GM12878 (cell line): ENCODE results near the gene AOAH. TPM values are rescaled to one million over a fixed set of nuclear protein-coding genes. Genes with fewer than 3 reads are reported as not detected.

Experiments used
- ATAC-seq: fragments of 200-7000 bp; cut with Tn5 transposase; 3 replicates; pipeline ENCODE4 v1.9.1; 2020; ENCODE audit warnings: mild to moderate bottlenecking, moderate library complexity
- BruUV-seq: library from RNA; stranded (reverse); fragments of 400-500 nt; replicated peaks from 2 replicates; lab custom pipeline; 2021; lab: Mats Ljungman, UMichigan
- CTCF ChIA-PET: fragments of 300-600 bp; sonication (Branson Sonifier 250); formaldehyde crosslinking; extraction: SDS; loops from one replicate; lab custom pipeline; 2021; ENCODE audit warnings: inconsistent platforms; lab: Yijun Ruan, JAX
- POLR2A ChIA-PET: fragments of 350-600 bp; formaldehyde crosslinking; extraction: SDS; loops from one replicate; lab custom pipeline; 2021; ENCODE audit warnings: inconsistent platforms; lab: Charles Lee
- RAD21 ChIA-PET: fragments of 300-600 bp; sonication (Branson Sonifier 250); formaldehyde crosslinking; loops from one replicate; lab custom pipeline; 2023; ENCODE audit warnings: antibody characterized with exemption; ENCODE audit not compliant: unreplicated experiment; lab: Charles Lee
- SMC1A ChIA-PET: fragments of 300-600 bp; sonication (Branson Sonifier 250); formaldehyde crosslinking; loops from one replicate; lab custom pipeline; 2023; ENCODE audit not compliant: unreplicated experiment, uncharacterized antibody; lab: Charles Lee
- DNase-seq: peaks from one replicate; pipeline ENCODE4 v3.0.0-alpha.2; 2011; ENCODE audit warnings: low read depth, low spot score
- FAIRE-seq: peaks from 3 replicates; lab custom pipeline; 2011; peaks lifted over from hg19 to GRCh38; lab: Jason Lieb, UNC
- H2AFZ ChIP-seq: 2 replicates; pipeline ENCODE4 v1.6.0; 2011; ENCODE audit warnings: low read depth, low read length, control low read depth; ENCODE audit not compliant: control insufficient read depth
- H3K27ac ChIP-seq: 2 replicates; pipeline ENCODE4 v1.5.1; 2011; ENCODE audit warnings: control low read depth; ENCODE audit not compliant: control insufficient read depth, insufficient read depth
- H3K27me3 ChIP-seq, 2 experiments: replicated peaks in 1 of 2; 2 replicates each; pipeline versions ENCODE4 v1.6.0 to v1.6.1; 2011; ENCODE audit warnings: low read length in 1 of 2; ENCODE audit not compliant: control insufficient read depth in 2 of 2, insufficient read depth in 2 of 2
- H3K36me3 ChIP-seq, 2 experiments: 2 replicates each; pipeline ENCODE4 v1.5.1; 2011; ENCODE audit warnings: low read length in 1 of 2; ENCODE audit not compliant: control insufficient read depth in 2 of 2, insufficient read depth in 2 of 2
- H3K4me1 ChIP-seq: 2 replicates; pipeline ENCODE4 v1.6.1; 2011; ENCODE audit warnings: mild to moderate bottlenecking, low read length, moderate library complexity, mixed read lengths; ENCODE audit not compliant: control insufficient read depth, insufficient read depth
- H3K4me2 ChIP-seq: 2 replicates; pipeline ENCODE4 v1.6.0; 2011; ENCODE audit warnings: control low read depth; ENCODE audit not compliant: control insufficient read depth, insufficient read depth
- H3K4me3 ChIP-seq: fragments of 200-600 bp; sonication (generic); 2 replicates; pipeline ENCODE4 v1.5.1; 2016
- H3K79me2 ChIP-seq: 2 replicates; pipeline ENCODE4 v1.6.0; 2011; ENCODE audit warnings: low read length; ENCODE audit not compliant: control insufficient read depth, insufficient read depth
- H3K9ac ChIP-seq: 2 replicates; pipeline ENCODE4 v1.8.0; 2011; ENCODE audit warnings: low read length, control low read depth, mixed read lengths; ENCODE audit not compliant: control insufficient read depth, insufficient read depth
- H3K9me3 ChIP-seq: replicated peaks from 3 replicates; pipeline ENCODE4 v1.5.1; 2011; ENCODE audit warnings: mild to moderate bottlenecking, low read length; ENCODE audit not compliant: control insufficient read depth, insufficient read depth
- H4K20me1 ChIP-seq: 2 replicates; pipeline ENCODE4 v1.6.0; 2011; ENCODE audit not compliant: control insufficient read depth, insufficient read depth
- SP1 ChIP-seq: IDR thresholded peaks from one replicate; pipeline ENCODE4 v1.6.1; 2011; ENCODE audit warnings: low read depth, low read length
- WGBS: methylation state at CpG from one replicate; pipeline ENCODE4 v1.1.6; 2016; ENCODE audit warnings: low lambda C conversion rate; ENCODE audit not compliant: insufficient replicate concordance, insufficient coverage; ENCODE audit errors: missing lambda C conversion rate; 5-methylcytosine and 5-hydroxymethylcytosine counted together
- in situ Hi-C: fragments of 300-500 bp; cut with MboI; formaldehyde crosslinking; loops from 9 replicates; pipeline ENCODE4 v1.14.3; 2018; ENCODE audit warnings: mixed read lengths
- intact Hi-C: fragments of 100-400 bp; cut with micrococcal nuclease; formaldehyde crosslinking; loops from one replicate; pipeline ENCODE4 v1.14.2; 2022; ENCODE audit not compliant: unreplicated experiment
- polyA plus RNA-seq, 11 experiments: library from polyadenylated mRNA; depleted of rRNA in 4 of 11; unstranded in 6 of 11; stranded (reverse) in 5 of 11; fragments of >200 nt; fragmentation: Nextera tagmentation in 4 of 11; fragmentation: Illumina TruSeq in 1 of 11; extraction: Ambion mirVana in 4 of 11; extraction: Trizol in 1 of 11; gene quantifications; 1 replicate in 1 of 11; 2 replicates in 10 of 11; pipeline versions ENCODE4 v1.2.1 to v1.2.3, GENCODE V29; 2011 to 2016; ENCODE audit warnings: inconsistent platforms in 2 of 11, missing spikeins in 2 of 11, low read depth in 1 of 11
- total RNA-seq, 4 experiments: library from RNA; depleted of rRNA in 3 of 4; stranded (reverse); fragments of >200 nt in 3 of 4; fragmentation: Illumina TruSeq in 1 of 4; extraction: Trizol in 1 of 4; gene quantifications; 2 replicates each; pipeline versions ENCODE4 v1.2.1 to v1.2.3, GENCODE V29; 2013 to 2021
- TF ChIP-seq, protein P1 (sequence below): fragments of 450-650 bp; IDR thresholded peaks from 2 replicates; pipeline ENCODE4 v1.6.1; 2017; ENCODE audit warnings: mild to moderate bottlenecking, moderate library complexity

Gene AOAH
- total and polyA plus RNA-seq, 10 of the 15 experiments (the other 5 are each of a cell fraction or from before 2014, with no cell fraction given), result 0.32 to 2.8 (median 1.4) TPM

DNA sequence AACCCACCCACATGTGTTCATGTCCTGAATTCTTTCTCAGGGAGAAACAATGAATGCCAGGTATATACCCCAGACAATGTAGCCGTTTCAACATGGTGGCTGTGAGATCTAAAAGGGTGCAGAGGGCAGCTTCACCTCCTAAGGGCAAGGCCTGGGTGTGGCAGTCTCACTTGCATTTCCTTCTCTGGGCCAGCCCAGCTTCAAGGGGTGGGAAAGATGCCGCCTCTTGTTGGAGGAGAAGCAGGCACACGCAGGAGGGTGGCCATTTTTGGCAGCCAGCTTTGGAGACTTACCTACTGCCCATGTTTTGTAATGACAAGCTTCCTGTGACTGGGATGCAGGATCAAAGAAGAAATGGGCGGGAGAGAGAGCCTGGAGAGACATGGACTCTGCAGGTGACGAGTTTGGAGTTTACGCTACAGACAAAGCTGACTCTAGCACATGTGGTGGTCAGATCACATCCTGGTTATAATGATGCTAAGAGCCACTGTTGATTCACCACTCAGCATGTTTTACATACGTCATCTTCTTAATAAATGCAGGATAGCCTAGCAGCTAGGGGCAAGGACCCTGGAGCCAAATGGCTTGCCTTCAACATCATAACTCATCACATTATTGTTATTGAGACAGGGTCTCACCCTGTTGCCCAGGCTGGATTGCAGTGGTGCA lies 218.0 kb downstream of the AOAH start:
- Histone ChIP-seq H3K4me3 (no peak overlapping the region), H4K20me1 (no peaks in the 10 kb centered on the region), H3K27ac (no peak overlapping the region), H3K9me3 (no peaks in the 10 kb centered on the region; the same call in 2 of the 3 replicates), H3K36me3 (no peaks in the 10 kb centered on the region), H3K4me1 (no peaks in the 10 kb centered on the region), H3K79me2 (no peaks in the 10 kb centered on the region), H3K9ac (no peak overlapping the region), H2AFZ (no peak overlapping the region), H3K27me3 (no peaks in the 10 kb centered on the region), H3K4me2 (no peak overlapping the region)
- no TSS peak for BruUV-seq
- ChIA-PET CTCF (interaction anchor here (0.6 to 1.5 kb wide), 3 partner anchors 22 to 715 kb away, joined by 3 to 4 read pairs (median 3); no protein-coding TSS in a partner anchor), SMC1A (no interaction called here), RAD21 (no interaction called here), POLR2A (no interaction called here)
- TF ChIP-seq, protein P1, sequence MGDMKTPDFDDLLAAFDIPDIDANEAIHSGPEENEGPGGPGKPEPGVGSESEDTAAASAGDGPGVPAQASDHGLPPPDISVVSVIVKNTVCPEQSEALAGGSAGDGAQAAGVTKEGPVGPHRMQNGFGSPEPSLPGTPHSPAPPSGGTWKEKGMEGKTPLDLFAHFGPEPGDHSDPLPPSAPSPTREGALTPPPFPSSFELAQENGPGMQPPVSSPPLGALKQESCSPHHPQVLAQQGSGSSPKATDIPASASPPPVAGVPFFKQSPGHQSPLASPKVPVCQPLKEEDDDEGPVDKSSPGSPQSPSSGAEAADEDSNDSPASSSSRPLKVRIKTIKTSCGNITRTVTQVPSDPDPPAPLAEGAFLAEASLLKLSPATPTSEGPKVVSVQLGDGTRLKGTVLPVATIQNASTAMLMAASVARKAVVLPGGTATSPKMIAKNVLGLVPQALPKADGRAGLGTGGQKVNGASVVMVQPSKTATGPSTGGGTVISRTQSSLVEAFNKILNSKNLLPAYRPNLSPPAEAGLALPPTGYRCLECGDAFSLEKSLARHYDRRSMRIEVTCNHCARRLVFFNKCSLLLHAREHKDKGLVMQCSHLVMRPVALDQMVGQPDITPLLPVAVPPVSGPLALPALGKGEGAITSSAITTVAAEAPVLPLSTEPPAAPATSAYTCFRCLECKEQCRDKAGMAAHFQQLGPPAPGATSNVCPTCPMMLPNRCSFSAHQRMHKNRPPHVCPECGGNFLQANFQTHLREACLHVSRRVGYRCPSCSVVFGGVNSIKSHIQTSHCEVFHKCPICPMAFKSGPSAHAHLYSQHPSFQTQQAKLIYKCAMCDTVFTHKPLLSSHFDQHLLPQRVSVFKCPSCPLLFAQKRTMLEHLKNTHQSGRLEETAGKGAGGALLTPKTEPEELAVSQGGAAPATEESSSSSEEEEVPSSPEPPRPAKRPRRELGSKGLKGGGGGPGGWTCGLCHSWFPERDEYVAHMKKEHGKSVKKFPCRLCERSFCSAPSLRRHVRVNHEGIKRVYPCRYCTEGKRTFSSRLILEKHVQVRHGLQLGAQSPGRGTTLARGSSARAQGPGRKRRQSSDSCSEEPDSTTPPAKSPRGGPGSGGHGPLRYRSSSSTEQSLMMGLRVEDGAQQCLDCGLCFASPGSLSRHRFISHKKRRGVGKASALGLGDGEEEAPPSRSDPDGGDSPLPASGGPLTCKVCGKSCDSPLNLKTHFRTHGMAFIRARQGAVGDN, result no peak
- no peak for TF ChIP-seq SP1
- DNase-seq (no peak), ATAC-seq (no peak), FAIRE-seq (no peak)
- in situ Hi-C loops (no loop called here), intact Hi-C loops (no loop called here)
- WGBS, result 43% methylated on average over 7 of the region's 7 CpGs
